PC-9 (cell line): ENCODE data around the gene ZBED4. TPM values are rescaled to one million over a fixed set of nuclear protein-coding genes. Genes with fewer than 3 reads are reported as not detected.

Experiments used
- BruUV-seq: library from RNA; stranded (reverse); fragments of 400-500 nt; replicated peaks from 2 replicates; lab custom pipeline; 2021; lab: Mats Ljungman, UMichigan
- CTCF ChIA-PET: fragments of 300-600 bp; sonication (Branson Sonifier 250); formaldehyde crosslinking; loops from one replicate; lab custom pipeline; 2022; ENCODE audit warnings: antibody characterized with exemption; lab: Charles Lee
- POLR2A ChIA-PET: fragments of 300-600 bp; sonication (Branson Sonifier 250); formaldehyde crosslinking; loops from one replicate; lab custom pipeline; 2022; ENCODE audit warnings: antibody characterized with exemption; ENCODE audit not compliant: unreplicated experiment; lab: Charles Lee
- DNase-seq, 2 experiments: peaks; one replicate each; pipeline versions ENCODE4 v3.0.0 to v3.0.0-alpha.2; 2015 to 2022; ENCODE audit warnings: mixed read lengths in 1 of 2
- H2AFZ ChIP-seq: fragments of 200-600 bp; sonication (generic); 2 replicates; pipeline ENCODE4 v1.8.1; 2017; ENCODE audit warnings: antibody characterized with exemption
- H3F3A ChIP-seq: fragments of 200-600 bp; sonication (generic); 2 replicates; pipeline ENCODE4 v1.8.1; 2017; ENCODE audit warnings: antibody characterized with exemption, mild to moderate bottlenecking, low read depth; ENCODE audit not compliant: insufficient read depth
- H3K27ac ChIP-seq: fragments of 200-600 bp; sonication (generic); 2 replicates; pipeline ENCODE4 v1.6.1; 2016; ENCODE audit warnings: mixed run types
- H3K27me3 ChIP-seq: fragments of 200-600 bp; sonication (generic); 2 replicates; pipeline ENCODE4 v1.6.1; 2016; ENCODE audit warnings: low read depth, mixed run types; ENCODE audit not compliant: insufficient read depth
- H3K36me3 ChIP-seq: fragments of 200-600 bp; sonication (generic); 2 replicates; pipeline ENCODE4 v1.6.1; 2016; ENCODE audit warnings: low read depth, mixed run types
- H3K4me1 ChIP-seq: fragments of 200-600 bp; sonication (generic); replicated peaks from 2 replicates; pipeline ENCODE4 v1.6.1; 2016; ENCODE audit warnings: mixed run types; ENCODE audit not compliant: insufficient read depth
- H3K4me2 ChIP-seq: fragments of 200-600 bp; sonication (generic); 2 replicates; pipeline ENCODE4 v1.6.1; 2017; ENCODE audit warnings: mixed run types
- H3K4me3 ChIP-seq: fragments of 200-600 bp; sonication (generic); 2 replicates; pipeline ENCODE4 v1.6.1; 2016; ENCODE audit warnings: mixed run types
- H3K79me2 ChIP-seq: fragments of 200-600 bp; sonication (generic); 2 replicates; pipeline ENCODE4 v1.6.1; 2017; ENCODE audit warnings: low read depth, mixed run types
- H3K9me2 ChIP-seq: fragments of 200-600 bp; sonication (generic); 2 replicates; pipeline ENCODE4 v1.8.1; 2017; ENCODE audit warnings: mild to moderate bottlenecking; ENCODE audit not compliant: insufficient read depth
- H3K9me3 ChIP-seq: fragments of 200-600 bp; sonication (generic); 2 replicates; pipeline ENCODE4 v1.8.1; 2016; ENCODE audit warnings: low read depth; ENCODE audit not compliant: insufficient read depth
- H4K20me1 ChIP-seq: fragments of 200-600 bp; sonication (generic); 2 replicates; pipeline ENCODE4 v1.8.1; 2017; ENCODE audit not compliant: insufficient read depth
- CTCF ChIP-seq: fragments of 200-600 bp; sonication (generic); conservative IDR thresholded peaks from 2 replicates; pipeline ENCODE4 v1.6.1; 2017; ENCODE audit warnings: mixed run types, antibody characterized with exemption, mild to moderate bottlenecking, moderate library complexity
- EZH2 ChIP-seq: fragments of 200-600 bp; sonication (generic); IDR thresholded peaks from 2 replicates; pipeline ENCODE4 v1.8.0; 2017; ENCODE audit warnings: antibody characterized with exemption, low read depth
- intact Hi-C: fragments of 100-400 bp; cut with micrococcal nuclease; formaldehyde crosslinking; loops from one replicate; pipeline ENCODE4 v1.10.0; 2022; ENCODE audit not compliant: unreplicated experiment
- total RNA-seq: library from RNA; stranded (reverse); gene quantifications from 2 replicates; pipeline ENCODE4 v1.2.3, GENCODE V29; 2021

Gene ZBED4
- total RNA-seq, 1 experiment from 2014 or later: 21.4 TPM

- POLR2A ChIA-PET: no interaction called here
Observed at GRCh38 chr22:49894322-49895054, 40.8 kb downstream of the ZBED4 start.

GRCh38 chr22:49896201-49896600 is 42.6 kb downstream of the ZBED4 start:
- intact Hi-C loops: loop anchor here (10.0 kb wide), 1 partner anchor 81 kb away; no protein-coding TSS in a partner anchor
- Histone ChIP-seq H3K36me3 (peaks cover 5% of the 10 kb centered on the region), H3K9me2 (no peaks in the 10 kb centered on the region), H3K27ac (no peak overlapping the region), H3K4me1 (no peaks in the 10 kb centered on the region), H4K20me1 (peaks cover under 1% of the 10 kb centered on the region; the same call in 1 of the 2 replicates), H3K4me3 (no peak overlapping the region), H3F3A (peaks cover 17% of the 10 kb centered on the region; the same call in 1 of the 2 replicates), H2AFZ (no peak overlapping the region), H3K27me3 (no peaks in the 10 kb centered on the region), H3K9me3 (no peaks in the 10 kb centered on the region), H3K4me2 (no peak overlapping the region), H3K79me2 (no peaks in the 10 kb centered on the region)
- no peak for TF ChIP-seq EZH2
- no peak for TF ChIP-seq CTCF
- no TSS peak for BruUV-seq
- no peak for DNase-seq
- POLR2A ChIA-PET: no interaction called here
- CTCF ChIA-PET: no interaction called here

More at GRCh38 chr22:49894322-49895054, 40.8 kb downstream of the ZBED4 start:
- Histone ChIP-seq H3K4me2 (no peak overlapping the region), H3K27ac (no peak overlapping the region), H3F3A (peaks cover 15% of the 10 kb centered on the region; the same call in 1 of the 2 replicates), H3K27me3 (no peaks in the 10 kb centered on the region), H3K9me2 (no peaks in the 10 kb centered on the region), H3K4me3 (no peak overlapping the region), H2AFZ (no peak overlapping the region), H3K9me3 (no peaks in the 10 kb centered on the region), H4K20me1 (no peaks in the 10 kb centered on the region; the same call in none of the 2 replicates), H3K4me1 (no peaks in the 10 kb centered on the region), H3K79me2 (no peaks in the 10 kb centered on the region), H3K36me3 (peaks cover 14% of the 10 kb centered on the region)
- intact Hi-C loops: loop anchor here (10.0 kb wide), 1 partner anchor 80 kb away; no protein-coding TSS in a partner anchor
- BruUV-seq: no TSS peak
- DNase-seq: no peak
- CTCF ChIA-PET: interaction anchor here (0.6 kb wide), 1 partner anchor 719 kb away, joined by 6 read pairs; no protein-coding TSS in a partner anchor
- TF ChIP-seq CTCF (no peak), EZH2 (no peak)

- no TSS peak for BruUV-seq
- Histone ChIP-seq H3K9me3 (no peaks in the 10 kb centered on the region), H3K27me3 (no peaks in the 10 kb centered on the region), H3K36me3 (no peaks in the 10 kb centered on the region; the same call in 1 of the 2 replicates), H3F3A (peaks cover 21% of the 10 kb centered on the region; the same call in 1 of the 2 replicates), H3K9me2 (no peaks in the 10 kb centered on the region), H3K4me2 (no peak overlapping the region), H3K27ac (no peak overlapping the region), H2AFZ (no peak overlapping the region), H4K20me1 (peaks cover 4% of the 10 kb centered on the region; the same call in 1 of the 2 replicates), H3K4me3 (no peak overlapping the region), H3K79me2 (no peaks in the 10 kb centered on the region), H3K4me1 (no peaks in the 10 kb centered on the region)
- DNase-seq: no peak
- POLR2A ChIA-PET: no interaction called here
- CTCF ChIA-PET: no interaction called here
- TF ChIP-seq CTCF: no peak
- no peak for TF ChIP-seq EZH2
- intact Hi-C loops: loop anchor here (10.0 kb wide), 1 partner anchor 82 kb away; no protein-coding TSS in a partner anchor
Observed at GRCh38 chr22:49897015-49897684, 43.5 kb downstream of the ZBED4 start.
